ENCODE data around the gene A1CF.
"Not testable (repeated sequence)": the region's sequence is repeated elsewhere in the genome, so short reads cannot be mapped to it uniquely, and the experiment has no call there.

The A1CF gene

GRCh38 chr10:50788951-50789945 lies 96.2 kb downstream of the A1CF start:
- DNase-seq (ENCODE audit: low read depth), result no peak

DNA sequence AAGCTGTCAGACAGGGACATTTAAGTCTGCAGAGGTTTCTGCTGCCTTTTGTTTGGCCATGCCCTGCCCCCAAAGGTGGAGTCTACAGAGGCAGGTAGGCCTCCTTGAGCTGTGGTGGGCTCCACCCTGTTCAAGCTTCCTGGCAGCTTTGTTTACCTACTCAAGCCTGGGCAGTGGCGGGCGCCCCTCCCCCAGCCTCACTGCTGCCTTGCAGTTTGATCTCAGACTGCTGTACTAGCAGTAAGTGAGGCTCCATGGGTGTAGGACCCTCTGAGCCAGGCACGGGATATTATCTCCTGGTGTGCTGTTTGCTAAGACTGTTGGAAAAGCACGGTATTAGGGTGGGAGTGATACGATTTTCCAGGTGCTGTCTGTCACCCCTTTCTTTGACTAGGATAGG lies 97.5 kb downstream of the A1CF start:
- DNase-seq (ENCODE audit: low read depth), result not testable (repeated sequence)

GRCh38 chr10:50782017-50782416 lies 103.4 kb downstream of the A1CF start:
- DNase-seq (ENCODE audit: low read depth), result not testable (repeated sequence)

- not testable (repeated sequence) for DNase-seq (ENCODE audit: low read depth)
These were observed 105.4 kb downstream of the A1CF start for GRCh38 chr10:50780036-50780435.

DNA sequence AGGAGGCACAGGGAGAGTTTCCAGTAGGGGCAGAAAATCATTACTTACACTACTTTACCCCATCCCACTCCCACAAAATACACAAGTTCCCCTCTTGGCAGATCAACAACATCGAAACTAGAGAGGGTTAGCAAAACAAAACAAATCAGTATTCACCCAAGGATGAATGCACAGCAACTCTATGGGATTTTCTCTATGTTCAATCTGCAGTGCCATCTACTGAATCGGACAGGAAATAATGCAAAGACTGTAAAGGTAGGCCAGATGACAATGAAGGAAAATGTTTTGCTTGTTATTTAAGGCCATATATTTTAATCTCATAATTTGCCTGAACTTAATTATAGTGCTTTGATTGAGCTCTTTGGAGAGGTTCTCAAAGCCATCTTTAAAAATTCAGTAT lies 110.6 kb downstream of the A1CF start:
- not testable (repeated sequence) for DNase-seq (ENCODE audit: low read depth)

- not testable (repeated sequence) for DNase-seq (ENCODE audit: low read depth)
These were observed 113.4 kb downstream of the A1CF start for GRCh38 chr10:50772042-50772441.

GRCh38 chr10:50766774-50767513 lies 118.5 kb downstream of the A1CF start:
- not testable (repeated sequence) for DNase-seq (ENCODE audit: low read depth)

Data from activated T-helper 9 cell treated with anti-CD3 and anti-CD28 coated beads, Interleukin-2, amount 50 U/mL, for 16 hours (primary cell).